WTC11 (cell line): Measurements from ENCODE around the gene SH3GL1. TPM values are rescaled to one million over a fixed set of nuclear protein-coding genes. Genes with fewer than 3 reads are reported as not detected.

ENCODE experiments used
- ATAC-seq: fragments of 200-7000 bp; cut with Tn5 transposase; 2 replicates; pipeline ENCODE4 v1.10.0; 2021; ENCODE audit warnings: mild to moderate bottlenecking, moderate library complexity
- CTCF ChIA-PET: fragments of 300-600 bp; sonication (Branson Sonifier 250); formaldehyde crosslinking; loops from one replicate; lab custom pipeline; 2021; ENCODE audit warnings: antibody characterized with exemption; lab: Charles Lee
- POLR2A ChIA-PET: fragments of 350-600 bp; sonication (Branson Sonifier 250); formaldehyde crosslinking; loops from one replicate; lab custom pipeline; 2021; ENCODE audit warnings: antibody characterized with exemption; lab: Charles Lee
- DNase-seq: peaks from one replicate; pipeline ENCODE4 v3.0.0; 2021; ENCODE audit warnings: low spot score
- H3K27ac Mint-ChIP-seq: 2 replicates; pipeline ENCODE4 v1.8.0; 2021; ENCODE audit warnings: mixed read lengths
- H3K27me3 Mint-ChIP-seq: 2 replicates; pipeline ENCODE4 v1.8.0; 2021; ENCODE audit warnings: low read depth, mild to moderate bottlenecking, moderate library complexity, mixed read lengths
- H3K36me3 Mint-ChIP-seq: 2 replicates; pipeline ENCODE4 v1.8.0; 2021; ENCODE audit warnings: mixed read lengths
- H3K4me1 Mint-ChIP-seq: 2 replicates; pipeline ENCODE4 v1.8.0; 2022; ENCODE audit warnings: mixed read lengths
- H3K4me3 Mint-ChIP-seq: 2 replicates; pipeline ENCODE4 v1.8.0; 2021; ENCODE audit warnings: mild to moderate bottlenecking, moderate library complexity, mixed read lengths
- H3K9me3 Mint-ChIP-seq: 2 replicates; pipeline ENCODE4 v1.8.0; 2021; ENCODE audit warnings: mixed read lengths
- AFF4 ChIP-seq: sonication (generic); formaldehyde crosslinking; IDR thresholded peaks from 2 replicates; pipeline ENCODE4 v1.8.1; 2023; ENCODE audit warnings: mild to moderate bottlenecking, missing genetic modification reagents, borderline replicate concordance
- ATF6 ChIP-seq: sonication (generic); formaldehyde crosslinking; IDR thresholded peaks from 2 replicates; pipeline ENCODE4 v1.8.1; 2023; ENCODE audit warnings: mild to moderate bottlenecking, missing genetic modification reagents
- CDX4 ChIP-seq: fragments of 250-450 bp; sonication (Bioruptor Pico); IDR thresholded peaks from 2 replicates; pipeline ENCODE4 v1.9.0; 2021; ENCODE audit warnings: moderate library complexity, mild to moderate bottlenecking, inconsistent platforms, borderline replicate concordance
- CREB1 ChIP-seq: sonication (generic); formaldehyde crosslinking; IDR thresholded peaks from 2 replicates; pipeline ENCODE4 v1.8.0; 2023; ENCODE audit warnings: mild to moderate bottlenecking, missing genetic modification reagents
- CTCF ChIP-seq: fragments of 200-600 bp; IDR thresholded peaks from 2 replicates; pipeline ENCODE4 v1.8.0; 2022; ENCODE audit warnings: antibody characterized with exemption
- EMX1 ChIP-seq: fragments of 250-450 bp; sonication (Bioruptor Pico); IDR thresholded peaks from 2 replicates; pipeline ENCODE4 v1.8.0; 2021; ENCODE audit warnings: mild to moderate bottlenecking
- ETV6 ChIP-seq: sonication (generic); formaldehyde crosslinking; IDR thresholded peaks from 2 replicates; pipeline ENCODE4 v1.8.1; 2022; ENCODE audit warnings: mild to moderate bottlenecking, missing genetic modification reagents
- JUN ChIP-seq: sonication (generic); formaldehyde crosslinking; IDR thresholded peaks from 2 replicates; pipeline ENCODE4 v1.8.0; 2023; ENCODE audit warnings: mild to moderate bottlenecking, missing genetic modification reagents
- MYBL2 ChIP-seq: sonication (generic); formaldehyde crosslinking; IDR thresholded peaks from 2 replicates; pipeline ENCODE4 v1.8.1; 2023; ENCODE audit warnings: mild to moderate bottlenecking, moderate library complexity, missing genetic modification reagents
- NFATC4 ChIP-seq: fragments of 250-450 bp; sonication (Bioruptor Pico); IDR thresholded peaks from 2 replicates; pipeline ENCODE4 v1.9.0; 2021; ENCODE audit warnings: mild to moderate bottlenecking
- PRDM15 ChIP-seq: sonication (generic); formaldehyde crosslinking; IDR thresholded peaks from 2 replicates; pipeline ENCODE4 v1.8.0; 2022; ENCODE audit warnings: missing genetic modification reagents
- PRRX2 ChIP-seq: fragments of 250-450 bp; sonication (Bioruptor Pico); IDR thresholded peaks from 2 replicates; pipeline ENCODE4 v1.8.0; 2021; ENCODE audit warnings: mild to moderate bottlenecking
- SMAD3 ChIP-seq: sonication (generic); formaldehyde crosslinking; IDR thresholded peaks from 2 replicates; pipeline ENCODE4 v1.8.0; 2022; ENCODE audit warnings: missing genetic modification reagents, mild to moderate bottlenecking, borderline replicate concordance
- SOX15 ChIP-seq: fragments of 250-450 bp; sonication (Bioruptor Pico); IDR thresholded peaks from 2 replicates; pipeline ENCODE4 v1.9.0; 2021; ENCODE audit warnings: mild to moderate bottlenecking
- TEAD1 ChIP-seq: sonication (generic); formaldehyde crosslinking; IDR thresholded peaks from 2 replicates; pipeline ENCODE4 v1.8.0; 2022; ENCODE audit warnings: mild to moderate bottlenecking, missing genetic modification reagents
- USF2 ChIP-seq: sonication (generic); formaldehyde crosslinking; IDR thresholded peaks from 2 replicates; pipeline ENCODE4 v1.8.1; 2023; ENCODE audit warnings: mild to moderate bottlenecking, missing genetic modification reagents, moderate library complexity
- ZBTB43 ChIP-seq: sonication (generic); formaldehyde crosslinking; IDR thresholded peaks from 2 replicates; pipeline ENCODE4 v1.8.1; 2023; ENCODE audit warnings: mild to moderate bottlenecking, missing genetic modification reagents
- ZNF396 ChIP-seq: fragments of 250-450 bp; sonication (Bioruptor Pico); IDR thresholded peaks from 2 replicates; pipeline ENCODE4 v1.8.0; 2021; ENCODE audit warnings: mild to moderate bottlenecking, moderate library complexity, borderline replicate concordance
- ZNF423 ChIP-seq: fragments of 250-450 bp; sonication (Bioruptor Pico); IDR thresholded peaks from 2 replicates; pipeline ENCODE4 v2.1.2; 2022; ENCODE audit warnings: mild to moderate bottlenecking, moderate library complexity
- total RNA-seq: library from RNA; stranded (reverse); gene quantifications from 3 replicates; pipeline ENCODE4 v1.2.3, GENCODE V29; 2021

SH3GL1 gene
- total RNA-seq, 1 experiment from 2014 or later: 109 TPM

GRCh38 chr19:4369888-4370260, 30.5 kb downstream of the SH3GL1 start (continued):
- TF ChIP-seq PRDM15 (no peak), JUN (CRISPR knock-in tag) (no peak), PRRX2 (CRISPR knock-in tag) (no peak), MYBL2 (CRISPR knock-in tag) (no peak), CREB1 (CRISPR knock-in tag) (no peak), CDX4 (CRISPR knock-in tag) (no peak)

GRCh38 chr19:4369109-4369887, 31.0 kb downstream of the SH3GL1 start:
- POLR2A ChIA-PET: interaction anchor here (1.4 kb wide), 1 partner anchor 22 kb away, joined by 7 read pairs; no protein-coding TSS in a partner anchor
- Mint-ChIP-seq H3K27ac (peak overlapping the region; percentile 88), H3K36me3 (no peaks in the 10 kb centered on the region; the same call in 1 of the 2 replicates), H3K4me1 (peaks cover 20% of the 10 kb centered on the region), H3K27me3 (no peaks in the 10 kb centered on the region), H3K4me3 (no peak overlapping the region; the same call in 1 of the 2 replicates), H3K9me3 (no peaks in the 10 kb centered on the region)
- no peak for TF ChIP-seq ETV6 (CRISPR knock-in tag)
- TF ChIP-seq NFATC4: no peak
- no peak for TF ChIP-seq SOX15
- no peak for TF ChIP-seq ZNF423 (CRISPR knock-in tag)
- TF ChIP-seq AFF4 (CRISPR knock-in tag): no peak
- no peak for TF ChIP-seq PRRX2 (CRISPR knock-in tag)
- no peak for TF ChIP-seq EMX1 (CRISPR knock-in tag)
- no peak for TF ChIP-seq ATF6 (CRISPR knock-in tag)
- no peak for TF ChIP-seq USF2 (CRISPR knock-in tag)
- TF ChIP-seq CDX4 (CRISPR knock-in tag): no peak
- TF ChIP-seq CTCF: no peak
- no peak for TF ChIP-seq TEAD1 (CRISPR knock-in tag)
- no peak for TF ChIP-seq ZNF396 (CRISPR knock-in tag)
- no peak for TF ChIP-seq ZBTB43 (CRISPR knock-in tag)
- no peak for TF ChIP-seq SMAD3
- no peak for DNase-seq
- CTCF ChIA-PET: interaction anchor here (0.6 to 1.8 kb wide), 17 partner anchors 10 to 156 kb away, joined by 3 to 23 read pairs (median 6); partner anchors contain the start of genes CHAF1A, MPND and SH3GL1
- peak; percentile 27 for ATAC-seq
